Measurements from ENCODE around the gene AP1S2. TPM values are rescaled to one million over a fixed set of nuclear protein-coding genes. Genes with fewer than 3 reads are reported as not detected.

The AP1S2 gene
- total RNA-seq, 2 donors from 2014 or later: 27.0 to 33.3 TPM

- Mint-ChIP-seq H3K4me1 (no peaks in the 10 kb centered on the region), H3K27ac (no peak overlapping the region), H3K27me3 (no peaks in the 10 kb centered on the region), H3K4me3 (no peak overlapping the region), H3K36me3 (ENCODE audit: low read depth) (no peaks in the 10 kb centered on the region)
- no peaks in the 10 kb centered on the region for H3K9me3 ChIP-seq (ENCODE audit: control insufficient read depth, low read length, poor library complexity, severe bottlenecking)
- no peak for ATAC-seq
- DNase-seq: no peak
These were observed 15.7 kb upstream of the AP1S2 start for GRCh38 chrX:15870310-15870709.

GRCh38 chrX:15869695-15870094 lies 15.1 kb upstream of the AP1S2 start:
- no peaks in the 10 kb centered on the region for H3K9me3 ChIP-seq (ENCODE audit: control insufficient read depth, low read length, poor library complexity, severe bottlenecking)
- H3K27me3 Mint-ChIP-seq: no peaks in the 10 kb centered on the region
- no peak overlapping the region for H3K4me3 Mint-ChIP-seq
- no peak for ATAC-seq
- H3K36me3 Mint-ChIP-seq (ENCODE audit: low read depth): no peaks in the 10 kb centered on the region
- no peaks in the 10 kb centered on the region for H3K4me1 Mint-ChIP-seq
- peak overlapping the region; percentile 37 for H3K27ac Mint-ChIP-seq
- DNase-seq: no peak

DNA sequence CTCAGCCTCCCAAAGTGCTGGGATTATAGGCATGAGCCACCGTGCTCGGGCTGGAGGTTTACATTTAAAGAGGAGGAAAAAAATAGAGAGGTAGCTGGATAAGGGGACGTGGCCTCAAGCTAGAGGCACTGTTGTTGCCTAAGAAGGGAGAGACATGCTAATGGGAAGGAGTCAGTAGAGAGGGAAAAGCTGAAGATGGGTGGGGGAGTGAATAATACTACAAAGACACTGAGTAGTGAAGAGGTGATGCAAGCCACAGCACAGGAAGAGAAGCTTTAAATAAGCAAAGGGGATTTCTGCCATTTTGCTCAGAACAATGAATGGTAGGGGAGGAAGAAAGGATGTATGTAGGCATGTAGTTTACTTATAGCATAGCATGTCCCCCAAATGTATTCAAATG lies 11.5 kb upstream of the AP1S2 start:
- Mint-ChIP-seq H3K4me1 (no peaks in the 10 kb centered on the region), H3K27me3 (no peaks in the 10 kb centered on the region), H3K4me3 (no peak overlapping the region), H3K27ac (no peak overlapping the region), H3K36me3 (ENCODE audit: low read depth) (no peaks in the 10 kb centered on the region)
- ATAC-seq (no peak), DNase-seq (no peak)
- no peaks in the 10 kb centered on the region for H3K9me3 ChIP-seq (ENCODE audit: control insufficient read depth, low read length, poor library complexity, severe bottlenecking)

- no peaks in the 10 kb centered on the region for H3K27me3 Mint-ChIP-seq
- DNase-seq: no peak
- H3K27ac Mint-ChIP-seq: no peak overlapping the region
- H3K36me3 Mint-ChIP-seq (ENCODE audit: low read depth): no peaks in the 10 kb centered on the region
- no peaks in the 10 kb centered on the region for H3K4me1 Mint-ChIP-seq
- H3K4me3 Mint-ChIP-seq: no peak overlapping the region
- ATAC-seq: no peak
- H3K9me3 ChIP-seq (ENCODE audit: control insufficient read depth, low read length, poor library complexity, severe bottlenecking): no peaks in the 10 kb centered on the region
These were observed 10.0 kb upstream of the AP1S2 start for GRCh38 chrX:15864629-15865028.

DNA sequence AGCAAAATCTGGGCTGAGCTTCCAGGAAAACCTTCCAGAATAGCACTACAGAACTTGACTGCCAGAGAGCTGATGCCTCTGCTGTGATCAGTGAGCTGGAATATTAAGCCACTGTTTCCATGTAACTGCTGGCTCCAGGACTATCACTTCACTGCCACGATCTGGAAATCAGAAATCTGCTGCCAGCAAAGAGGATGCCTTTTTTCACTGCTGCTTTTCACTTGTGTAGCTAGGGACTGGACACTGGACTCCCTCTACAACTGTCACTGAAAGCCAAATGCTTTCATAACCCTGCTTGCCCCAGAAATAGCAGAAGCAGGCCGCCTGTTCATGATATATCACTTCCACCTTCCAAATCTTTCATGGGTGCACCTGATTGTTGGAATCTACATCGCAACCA lies 9.4 kb upstream of the AP1S2 start:
- Mint-ChIP-seq H3K36me3 (ENCODE audit: low read depth) (no peaks in the 10 kb centered on the region), H3K4me1 (no peaks in the 10 kb centered on the region), H3K27me3 (no peaks in the 10 kb centered on the region), H3K27ac (no peak overlapping the region), H3K4me3 (no peak overlapping the region)
- H3K9me3 ChIP-seq (ENCODE audit: control insufficient read depth, low read length, poor library complexity, severe bottlenecking): no peaks in the 10 kb centered on the region
- DNase-seq (no peak), ATAC-seq (no peak)

GRCh38 chrX:15860921-15861320 lies 6.3 kb upstream of the AP1S2 start:
- Mint-ChIP-seq H3K4me3 (no peak overlapping the region), H3K4me1 (no peaks in the 10 kb centered on the region), H3K36me3 (ENCODE audit: low read depth) (no peaks in the 10 kb centered on the region), H3K27me3 (no peaks in the 10 kb centered on the region), H3K27ac (peak overlapping the region; percentile 4)
- no peaks in the 10 kb centered on the region for H3K9me3 ChIP-seq (ENCODE audit: control insufficient read depth, low read length, poor library complexity, severe bottlenecking)
- ATAC-seq: no peak
- DNase-seq: no peak

GRCh38 chrX:15858051-15858450 lies 3.4 kb upstream of the AP1S2 start:
- no peak overlapping the region for H3K27ac Mint-ChIP-seq
- no peaks in the 10 kb centered on the region for H3K9me3 ChIP-seq (ENCODE audit: control insufficient read depth, low read length, poor library complexity, severe bottlenecking)
- no peak overlapping the region for H3K4me3 Mint-ChIP-seq
- H3K4me1 Mint-ChIP-seq: peaks cover 5% of the 10 kb centered on the region
- H3K27me3 Mint-ChIP-seq: no peaks in the 10 kb centered on the region
- ATAC-seq: no peak
- H3K36me3 Mint-ChIP-seq (ENCODE audit: low read depth): no peaks in the 10 kb centered on the region
- DNase-seq: no peak

DNA sequence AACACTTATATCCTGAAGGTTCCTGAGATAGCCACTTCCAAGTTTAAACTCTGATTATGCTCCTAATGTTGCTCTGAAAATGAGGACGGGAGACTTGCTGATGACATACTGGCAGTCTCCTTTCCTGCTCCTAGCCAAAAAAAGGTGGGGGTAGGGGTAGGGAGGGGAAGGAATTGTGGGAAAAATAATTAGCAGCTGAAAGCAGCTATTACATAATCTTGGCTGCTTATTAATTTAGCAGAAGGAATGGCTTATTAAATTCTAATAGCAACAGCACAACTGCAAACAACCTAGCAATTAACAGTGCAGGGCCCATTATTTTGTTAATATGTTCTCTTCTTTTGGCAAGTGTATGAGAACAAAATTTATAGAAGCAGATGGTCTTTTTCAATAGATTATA lies 2.0 kb upstream of the AP1S2 start:
- peaks cover 5% of the 10 kb centered on the region for H3K4me1 Mint-ChIP-seq
- no peak overlapping the region for H3K4me3 Mint-ChIP-seq
- no peaks in the 10 kb centered on the region for H3K9me3 ChIP-seq (ENCODE audit: control insufficient read depth, low read length, poor library complexity, severe bottlenecking)
- H3K27ac Mint-ChIP-seq: no peak overlapping the region
- H3K36me3 Mint-ChIP-seq (ENCODE audit: low read depth): no peaks in the 10 kb centered on the region
- DNase-seq (no peak), ATAC-seq (no peak)
- H3K27me3 Mint-ChIP-seq: no peaks in the 10 kb centered on the region

GRCh38 chrX:15856222-15856587 lies 1.6 kb upstream of the AP1S2 start:
- Mint-ChIP-seq H3K4me3 (no peak overlapping the region), H3K27me3 (no peaks in the 10 kb centered on the region), H3K36me3 (ENCODE audit: low read depth) (no peaks in the 10 kb centered on the region), H3K4me1 (peaks cover 5% of the 10 kb centered on the region), H3K27ac (no peak overlapping the region)
- ATAC-seq (no peak), DNase-seq (no peak)
- H3K9me3 ChIP-seq (ENCODE audit: control insufficient read depth, low read length, poor library complexity, severe bottlenecking): no peaks in the 10 kb centered on the region

DNA sequence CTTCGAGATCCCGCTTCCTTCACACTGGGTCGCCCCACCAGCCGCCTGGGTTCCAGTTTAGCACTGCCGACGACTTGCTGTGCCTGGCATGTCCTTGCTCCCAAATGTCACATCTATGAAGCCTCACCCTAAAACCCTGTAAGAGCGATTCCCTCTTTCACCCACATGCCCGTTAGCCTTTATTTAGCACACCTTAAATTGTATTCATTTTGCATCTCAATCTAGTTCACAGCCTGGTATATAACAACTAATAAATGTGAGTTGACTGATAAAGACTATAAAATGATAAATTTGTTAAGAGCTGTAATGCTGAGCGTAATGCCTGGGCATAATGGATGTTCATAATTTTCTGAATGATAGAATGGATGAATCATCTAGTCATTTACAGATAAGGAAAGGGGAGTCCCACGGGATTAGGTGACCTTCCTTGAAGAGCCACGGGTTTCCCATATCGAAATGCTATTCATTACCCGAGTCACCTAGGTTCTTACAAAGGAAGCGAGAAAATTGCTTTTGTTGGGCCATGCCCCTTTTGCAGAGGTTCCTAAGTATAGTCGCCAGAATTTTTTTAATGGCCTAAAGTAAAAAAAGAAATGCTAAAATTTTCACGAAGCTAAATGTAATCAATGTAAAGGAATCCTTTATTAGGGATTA lies 1.1 kb upstream of the AP1S2 start:
- Mint-ChIP-seq H3K4me1 (peaks cover 5% of the 10 kb centered on the region), H3K27me3 (no peaks in the 10 kb centered on the region), H3K36me3 (ENCODE audit: low read depth) (no peaks in the 10 kb centered on the region), H3K27ac (peak overlapping the region; percentile 96), H3K4me3 (peak overlapping the region; percentile 90)
- no peaks in the 10 kb centered on the region for H3K9me3 ChIP-seq (ENCODE audit: control insufficient read depth, low read length, poor library complexity, severe bottlenecking)
- ATAC-seq (no peak), DNase-seq (no peak)

DNA sequence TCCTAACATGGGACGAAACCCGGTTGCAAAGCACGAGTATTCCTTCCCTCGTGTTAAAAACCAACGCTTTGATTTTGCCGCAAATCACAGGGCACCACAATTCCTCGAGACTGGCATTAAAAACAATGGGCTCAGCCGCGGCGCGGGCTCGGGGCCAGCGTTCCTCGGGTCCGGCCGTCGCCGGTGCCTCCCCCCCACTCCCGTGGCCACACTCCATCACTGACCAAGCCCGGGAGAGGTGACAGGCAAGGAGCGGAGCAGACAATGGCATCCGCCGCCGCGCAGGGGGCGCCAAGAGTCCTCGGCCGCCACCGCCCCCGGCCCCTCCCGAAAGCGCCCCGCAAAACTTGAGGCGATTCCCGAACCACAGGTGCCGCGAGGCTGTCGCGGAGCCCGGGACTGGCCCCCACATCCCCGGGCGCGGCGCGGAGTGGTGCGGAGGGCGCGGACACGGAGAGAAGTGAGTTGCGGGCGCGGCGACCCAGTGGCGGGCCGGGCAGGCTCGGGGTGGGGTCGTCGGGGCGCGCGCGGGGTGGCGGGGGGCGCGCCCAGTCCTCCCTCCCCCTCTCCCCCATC lies 445 bp downstream of the AP1S2 start:
- peak; percentile 22 for ATAC-seq
- H3K27me3 Mint-ChIP-seq: no peaks in the 10 kb centered on the region

GRCh38 chrX:15853586-15854079 lies 980 bp downstream of the AP1S2 start:
- Mint-ChIP-seq H3K36me3 (ENCODE audit: low read depth) (no peaks in the 10 kb centered on the region), H3K27ac (no peak overlapping the region), H3K4me3 (peak overlapping the region; percentile 75), H3K4me1 (peaks cover 10% of the 10 kb centered on the region), H3K27me3 (no peaks in the 10 kb centered on the region)
- DNase-seq: no peak
- ATAC-seq: no peak
- no peaks in the 10 kb centered on the region for H3K9me3 ChIP-seq (ENCODE audit: control insufficient read depth, low read length, poor library complexity, severe bottlenecking)

More for the DNA sequence above, 445 bp downstream of the AP1S2 start:
- H3K4me3 Mint-ChIP-seq: peak overlapping the region; percentile 90
- peak; percentile 23 to 31 (median 26) for DNase-seq
- H3K36me3 Mint-ChIP-seq (ENCODE audit: low read depth): no peaks in the 10 kb centered on the region
- no peaks in the 10 kb centered on the region for H3K9me3 ChIP-seq (ENCODE audit: control insufficient read depth, low read length, poor library complexity, severe bottlenecking)
- no peak overlapping the region for H3K27ac Mint-ChIP-seq
- H3K4me1 Mint-ChIP-seq: peaks cover 10% of the 10 kb centered on the region

DNA sequence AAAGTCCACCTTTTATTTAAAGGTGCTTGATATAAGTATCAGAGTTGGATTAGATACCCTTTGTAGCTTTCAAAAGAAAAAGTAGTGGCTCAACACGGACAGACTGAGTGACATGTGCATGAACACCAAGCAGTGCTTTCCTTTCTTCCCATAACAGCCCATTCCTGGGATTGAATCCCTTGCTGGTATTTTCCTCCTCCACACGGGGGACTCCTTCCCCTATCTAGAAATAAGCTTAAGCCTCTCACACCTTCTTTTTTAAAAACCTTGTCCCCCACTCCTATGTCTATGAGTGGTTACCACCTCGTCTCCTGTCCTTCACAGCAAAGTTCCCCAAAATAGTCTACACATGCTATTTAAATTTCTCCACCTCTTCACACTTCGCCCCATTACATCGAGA lies 5.1 kb downstream of the AP1S2 start:
- no peak overlapping the region for H3K4me3 Mint-ChIP-seq
- peaks cover 10% of the 10 kb centered on the region for H3K4me1 Mint-ChIP-seq
- ATAC-seq: no peak
- no peak overlapping the region for H3K27ac Mint-ChIP-seq
- no peaks in the 10 kb centered on the region for H3K36me3 Mint-ChIP-seq (ENCODE audit: low read depth)
- H3K9me3 ChIP-seq (ENCODE audit: control insufficient read depth, low read length, poor library complexity, severe bottlenecking): no peaks in the 10 kb centered on the region
- H3K27me3 Mint-ChIP-seq: no peaks in the 10 kb centered on the region
- DNase-seq: no peak

GRCh38 chrX:15848576-15848975 lies 6.0 kb downstream of the AP1S2 start:
- no peaks in the 10 kb centered on the region for H3K27me3 Mint-ChIP-seq
- H3K4me3 Mint-ChIP-seq: no peak overlapping the region
- no peaks in the 10 kb centered on the region for H3K36me3 Mint-ChIP-seq (ENCODE audit: low read depth)
- ATAC-seq: no peak
- DNase-seq: no peak
- no peaks in the 10 kb centered on the region for H3K9me3 ChIP-seq (ENCODE audit: control insufficient read depth, low read length, poor library complexity, severe bottlenecking)
- no peak overlapping the region for H3K27ac Mint-ChIP-seq
- H3K4me1 Mint-ChIP-seq: peaks cover 10% of the 10 kb centered on the region
